IPS DF 4.7 (cell line): ENCODE results near the gene ATP2C2.

Experiments used
- DNase-seq: peaks from one replicate; pipeline ENCODE4 v3.0.0-alpha.2; 2013; ENCODE audit warnings: low spot score; ENCODE audit errors: extremely low read depth

Gene ATP2C2

GRCh38 chr16:84509032-84509950, 141.0 kb downstream of the ATP2C2 start:
- no peak for DNase-seq

- DNase-seq = peak; percentile 80
Observed at GRCh38 chr16:84511180-84511800, 143.0 kb downstream of the ATP2C2 start.

GRCh38 chr16:84511831-84512230, 143.5 kb downstream of the ATP2C2 start:
- DNase-seq = no peak

GRCh38 chr16:84513123-84513522, 144.8 kb downstream of the ATP2C2 start:
- DNase-seq = no peak

- DNase-seq = no peak
Observed at GRCh38 chr16:84513666-84514065, 145.3 kb downstream of the ATP2C2 start.
